Hindlimb muscle (tissue), 1 donor: ENCODE data around the gene CA10. TPM values are rescaled to one million over a fixed set of nuclear protein-coding genes. Genes with fewer than 3 reads are reported as not detected.
A peak's percentile ranks its signal among the peaks of the same experiment; 100 is the strongest.

Experiments used
- DNase-seq: peaks from one replicate; pipeline ENCODE4 v3.0.0-alpha.2; 2013
- polyA plus RNA-seq: library from polyadenylated mRNA; unstranded; fragments of 120-200 nt; gene quantifications from one replicate; pipeline ENCODE4 v1.2.1, GENCODE V29; 2013; ENCODE audit not compliant: insufficient read length

The CA10 gene
- polyA plus RNA-seq, 1 donor: 14.0 TPM

GRCh38 chr17:51759260-51759659 lies 399.3 kb downstream of the CA10 start:
- DNase-seq: no peak

DNA sequence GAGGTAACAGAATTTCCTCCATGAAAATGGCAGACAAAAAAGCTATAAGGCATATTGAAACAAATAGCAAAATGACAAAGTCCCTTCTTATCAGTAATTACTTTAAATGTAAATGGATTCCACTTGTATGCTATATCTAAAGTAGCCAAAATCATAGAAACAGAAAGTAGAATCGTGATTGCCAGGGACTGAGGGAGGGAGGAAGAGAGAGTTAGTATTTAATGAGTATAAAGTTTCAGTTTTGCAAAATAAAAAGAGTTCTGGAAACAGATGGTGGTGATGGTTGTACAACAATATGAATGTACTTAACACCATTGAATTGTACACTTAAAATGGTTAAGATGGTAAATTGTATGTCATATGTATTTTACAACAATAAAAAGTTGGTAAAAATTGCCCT lies 407.4 kb downstream of the CA10 start:
- no peak for DNase-seq

DNA sequence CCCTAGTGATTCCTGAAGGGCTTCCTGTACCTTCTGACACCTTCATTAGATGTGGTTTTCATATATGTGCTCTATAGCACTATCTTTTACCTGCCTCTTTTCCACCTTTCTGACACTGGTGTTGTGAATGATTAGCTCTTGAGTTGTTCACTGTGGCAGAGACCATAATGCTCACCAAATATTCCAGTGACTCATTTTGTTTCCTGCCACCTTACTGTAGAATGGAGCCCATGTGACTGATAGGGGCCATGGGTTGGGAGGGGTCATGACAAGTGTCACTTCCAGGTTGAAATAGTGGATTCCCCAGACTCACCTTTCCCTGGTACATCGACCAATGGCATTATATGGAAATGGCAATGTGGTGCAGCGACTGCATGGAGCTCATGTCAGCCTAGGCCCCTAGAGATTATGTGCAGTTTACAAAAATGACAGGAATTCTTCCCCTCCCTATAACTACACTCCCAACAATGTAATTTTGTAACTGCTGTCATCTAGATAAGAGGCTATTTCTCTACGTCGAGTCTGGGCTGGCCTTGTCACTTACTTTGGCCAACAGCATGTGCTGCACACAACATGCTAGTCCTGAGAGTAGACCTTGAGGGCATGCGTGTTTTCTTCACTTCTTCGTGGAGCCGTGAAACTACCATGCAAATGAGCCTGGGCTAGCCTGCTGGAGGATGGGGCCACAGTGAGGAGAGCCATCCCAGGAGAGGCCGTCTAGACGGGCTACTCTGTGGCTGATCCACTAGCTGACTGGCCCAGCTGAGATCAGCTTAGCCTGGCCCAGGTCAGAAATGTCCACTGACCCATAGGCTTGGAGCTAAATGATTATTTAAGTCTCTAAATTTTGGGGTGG lies 409.5 kb downstream of the CA10 start:
- DNase-seq: no peak

DNA sequence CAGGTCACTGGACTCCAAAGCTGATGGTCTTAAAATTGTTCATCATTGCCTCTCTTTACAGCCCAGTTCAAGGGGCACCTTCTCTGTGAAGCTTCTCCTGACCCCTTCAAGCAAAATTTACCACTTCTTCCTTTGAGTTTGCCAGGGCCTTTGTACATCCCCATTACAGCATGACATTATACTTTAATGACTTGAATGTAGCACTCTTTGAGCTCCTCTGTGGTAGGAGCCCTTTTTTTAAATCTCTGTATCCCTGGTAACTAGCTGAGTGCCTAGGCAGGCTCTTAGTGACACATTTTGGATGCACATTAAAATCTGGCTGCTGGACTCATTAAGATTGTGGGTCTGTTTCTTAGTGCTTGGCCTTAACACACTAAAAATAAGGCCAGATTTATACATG lies 412.1 kb downstream of the CA10 start:
- DNase-seq: no peak

DNA sequence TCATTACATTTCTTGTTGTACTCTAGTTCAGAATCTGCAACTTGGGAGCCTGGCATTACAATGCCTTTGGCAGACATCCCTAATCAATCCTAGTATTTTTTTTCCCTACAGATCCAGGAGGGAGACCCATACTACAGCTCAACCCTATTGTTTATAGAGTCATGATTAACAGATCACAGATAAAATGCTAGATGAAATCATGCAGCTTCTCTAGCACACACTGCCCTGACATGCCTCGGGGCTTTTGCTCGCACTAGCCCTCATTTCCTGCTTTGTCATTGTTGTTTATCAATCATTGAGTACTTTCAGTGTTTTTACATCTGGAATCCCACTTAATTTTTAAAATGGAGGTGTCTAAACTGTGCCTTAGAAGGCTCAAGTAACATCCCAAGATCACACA lies 412.5 kb downstream of the CA10 start:
- DNase-seq: no peak

- DNase-seq: no peak
Observed at GRCh38 chr17:51743477-51743876, 415.0 kb downstream of the CA10 start.

- DNase-seq: no peak
Observed at GRCh38 chr17:51742571-51742970, 415.9 kb downstream of the CA10 start.

- no peak for DNase-seq
Observed at GRCh38 chr17:51741458-51741857, 417.1 kb downstream of the CA10 start.

- no peak for DNase-seq
Observed at GRCh38 chr17:51740531-51740930, 418.0 kb downstream of the CA10 start.

- DNase-seq: no peak
Observed at GRCh38 chr17:51739245-51739886, 419.1 kb downstream of the CA10 start.

- DNase-seq: no peak
Observed at GRCh38 chr17:51736356-51736755, 422.2 kb downstream of the CA10 start.

- DNase-seq: no peak
Observed at GRCh38 chr17:51734976-51735375, 423.5 kb downstream of the CA10 start.

DNA sequence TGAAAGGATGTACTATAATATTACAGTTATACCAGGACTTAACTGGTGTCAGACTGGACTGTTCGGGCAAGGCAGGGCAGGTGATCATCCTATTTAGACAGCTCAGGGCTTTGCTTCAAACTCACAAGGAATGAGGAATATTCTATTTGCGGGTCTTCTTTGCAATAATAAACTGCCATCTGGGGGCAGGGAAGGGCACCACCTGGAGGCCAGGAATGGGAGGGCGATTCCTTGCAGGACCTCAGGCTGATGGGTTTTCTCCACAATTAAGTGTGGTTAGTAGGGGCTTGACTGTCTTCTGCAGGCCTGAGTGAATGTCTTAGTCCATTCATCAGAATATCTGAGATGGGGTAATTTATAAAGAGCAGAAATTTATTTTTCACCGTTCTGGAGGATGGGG lies 424.1 kb downstream of the CA10 start:
- no peak for DNase-seq

- no peak for DNase-seq
Observed at GRCh38 chr17:51733166-51733565, 425.3 kb downstream of the CA10 start.

DNA sequence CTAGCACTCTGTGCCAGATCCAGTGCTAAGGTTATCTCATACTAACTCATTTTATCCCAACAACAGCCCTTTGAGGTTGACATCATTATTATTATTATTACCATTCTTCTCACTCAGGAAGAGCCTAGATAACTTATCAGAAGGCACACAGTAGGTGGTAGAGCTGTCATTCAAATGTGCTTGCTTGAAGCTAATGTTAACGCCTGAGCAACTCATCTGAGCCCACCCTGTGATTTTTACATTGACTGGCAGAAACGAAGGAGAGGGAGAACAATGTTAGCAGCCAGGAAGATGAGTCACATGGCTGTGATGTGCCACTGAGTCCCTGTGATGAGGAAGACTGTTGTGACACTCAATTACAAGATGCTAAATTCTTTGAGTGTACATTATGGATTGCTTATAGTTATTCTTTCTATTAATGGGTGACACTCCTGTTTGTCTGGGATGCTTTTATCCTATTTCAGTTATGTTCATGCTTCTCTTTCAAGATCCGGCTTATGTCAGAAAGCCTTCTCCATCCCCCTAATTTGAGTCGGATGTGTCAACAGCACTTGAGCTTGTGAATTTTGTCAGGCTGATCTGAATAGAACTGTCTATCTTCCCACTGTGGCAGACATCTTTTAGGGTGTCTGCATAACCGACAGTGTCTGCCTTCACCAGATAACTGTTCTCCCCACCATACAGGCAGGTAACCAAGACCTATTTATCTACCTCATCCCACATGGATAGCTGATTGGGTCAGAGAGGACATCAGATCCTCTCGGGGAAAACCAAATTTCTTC lies 426.4 kb downstream of the CA10 start:
- DNase-seq: no peak

DNA sequence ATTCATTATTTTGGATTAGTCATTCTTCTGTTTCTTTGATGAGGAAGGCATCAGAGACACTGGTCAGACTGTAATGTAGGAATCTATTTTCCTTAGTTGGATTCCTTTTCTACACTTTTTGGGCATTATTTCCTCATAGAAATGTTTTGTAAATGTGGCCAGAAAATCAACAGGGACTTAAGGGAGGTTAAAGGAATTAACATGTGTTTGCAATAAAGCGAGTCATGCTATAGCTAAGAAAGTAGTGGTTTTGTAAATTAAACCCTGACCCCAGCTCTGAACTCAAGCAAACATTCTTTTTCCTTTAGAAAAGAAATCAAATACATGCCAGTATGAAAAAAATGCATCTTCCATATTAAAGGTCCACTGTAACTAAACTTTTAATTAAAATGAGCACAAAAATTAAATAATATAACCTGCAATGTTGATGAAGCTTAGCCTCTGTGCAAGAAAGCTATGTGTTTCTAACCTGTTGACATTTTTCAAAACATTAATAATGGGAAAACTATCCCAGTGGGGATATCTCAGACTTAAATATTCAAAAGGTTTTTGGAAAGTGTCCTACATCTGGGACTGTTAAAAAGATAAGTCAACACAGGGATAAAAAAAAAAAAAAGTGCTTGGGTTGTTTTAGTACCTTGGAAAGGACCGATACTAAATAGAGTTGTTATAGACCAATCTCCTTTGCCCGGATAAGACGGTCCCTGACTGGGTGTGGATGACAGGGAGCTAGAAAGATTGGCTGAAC lies 428.0 kb downstream of the CA10 start:
- DNase-seq: peak; percentile 53

DNA sequence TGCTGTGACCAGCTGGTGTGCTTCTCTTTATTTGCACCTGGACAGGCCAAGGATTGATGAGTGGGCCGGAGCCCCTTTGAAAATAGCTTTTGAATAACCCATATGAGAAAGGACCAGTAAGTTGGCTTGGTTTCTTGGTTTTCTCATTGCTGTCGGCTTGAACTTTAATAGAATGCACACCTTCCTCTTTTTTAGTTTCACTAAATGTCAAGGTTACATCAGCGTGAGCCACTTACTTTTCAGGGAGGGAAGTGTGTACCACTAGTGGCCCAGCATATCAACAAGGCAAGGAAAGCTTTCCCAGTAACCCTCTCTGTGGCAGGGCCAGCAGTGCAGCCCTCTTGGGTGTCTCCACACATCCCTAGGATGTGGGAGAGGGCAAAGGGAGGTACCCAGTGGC lies 433.3 kb downstream of the CA10 start:
- no peak for DNase-seq

- DNase-seq: no peak
Observed at GRCh38 chr17:51724043-51724580, 434.4 kb downstream of the CA10 start.

GRCh38 chr17:51722994-51723393 lies 435.5 kb downstream of the CA10 start:
- no peak for DNase-seq

GRCh38 chr17:51721730-51722129 lies 436.8 kb downstream of the CA10 start:
- DNase-seq: no peak

GRCh38 chr17:51720439-51720838 lies 438.1 kb downstream of the CA10 start:
- no peak for DNase-seq

DNA sequence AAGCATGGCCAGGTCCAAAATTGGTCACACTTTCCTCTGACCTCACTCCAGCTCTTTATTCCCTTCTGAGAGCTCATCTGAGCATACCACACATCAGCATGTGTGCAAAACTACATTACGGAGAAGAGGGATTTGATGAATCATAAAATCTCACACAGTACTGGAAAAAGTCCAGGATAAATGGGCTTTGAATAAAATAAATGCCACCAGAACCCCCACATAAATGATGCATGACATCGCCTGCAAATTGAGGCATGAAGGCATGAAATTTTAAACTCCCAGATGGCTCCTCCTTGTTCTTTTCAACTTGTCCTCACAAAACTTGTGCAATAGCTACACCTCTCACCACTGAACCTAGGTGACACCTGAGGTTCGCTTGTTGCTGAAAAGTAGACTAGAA lies 439.5 kb downstream of the CA10 start:
- DNase-seq: no peak
